Activated CD4-positive, alpha-beta T cell treated with anti-CD3 and anti-CD28 coated beads for 24 hours (primary cell): ENCODE results near the gene UTS2B.

Experiments
- DNase-seq, 2 donors: peaks; one replicate each; pipeline ENCODE4 v3.0.0-alpha.2; 2020; ENCODE audit warnings: low read depth in 2 of 2

UTS2B gene

GRCh38 chr3:191329654-191330529 lies at the start of gene UTS2B:
Gene UTS2B (minus strand): TSS chr3:191330526. CDS start chr3:191282189, 48,337 bp downstream.
- DNase-seq, result no peak

- no peak for DNase-seq
Measured at GRCh38 chr3:191380001-191380400, 49.7 kb upstream of the UTS2B start.

GRCh38 chr3:191379446-191379845 lies 49.1 kb upstream of the UTS2B start:
- no peak for DNase-seq

GRCh38 chr3:191378142-191378812 lies 48.0 kb upstream of the UTS2B start:
- DNase-seq, result no peak

- DNase-seq, result no peak
Measured at GRCh38 chr3:191376516-191377141, 46.3 kb upstream of the UTS2B start.

- DNase-seq, result no peak
Measured at GRCh38 chr3:191373327-191373726, 43.0 kb upstream of the UTS2B start.

GRCh38 chr3:191372122-191372521 lies 41.8 kb upstream of the UTS2B start:
- no peak for DNase-seq

GRCh38 chr3:191369616-191370010 lies 39.3 kb upstream of the UTS2B start:
- no peak for DNase-seq

- no peak for DNase-seq
Measured at GRCh38 chr3:191368755-191369615, 38.7 kb upstream of the UTS2B start.

GRCh38 chr3:191366675-191367074 lies 36.3 kb upstream of the UTS2B start:
- DNase-seq, result no peak

- no peak for DNase-seq
Measured at GRCh38 chr3:191363221-191363620, 32.9 kb upstream of the UTS2B start.

GRCh38 chr3:191362524-191363090 lies 32.3 kb upstream of the UTS2B start:
- DNase-seq, result no peak

GRCh38 chr3:191362037-191362436 lies 31.7 kb upstream of the UTS2B start:
- DNase-seq, result no peak

- no peak for DNase-seq
Measured at GRCh38 chr3:191361456-191361855, 31.1 kb upstream of the UTS2B start.

- DNase-seq, result no peak
Measured at GRCh38 chr3:191360620-191361019, 30.3 kb upstream of the UTS2B start.

- DNase-seq, result no peak
Measured at GRCh38 chr3:191358929-191359328, 28.6 kb upstream of the UTS2B start.

GRCh38 chr3:191357909-191358308 lies 27.6 kb upstream of the UTS2B start:
- DNase-seq, result no peak

- DNase-seq, result no peak
Measured at GRCh38 chr3:191356631-191357439, 26.5 kb upstream of the UTS2B start.

GRCh38 chr3:191355406-191355805 lies 25.1 kb upstream of the UTS2B start:
- DNase-seq, result no peak

GRCh38 chr3:191353022-191353777 lies 22.9 kb upstream of the UTS2B start:
- no peak for DNase-seq
